Colonic mucosa (tissue), 4 donors: ENCODE data around the gene ASPSCR1. TPM values are rescaled to one million over a fixed set of nuclear protein-coding genes. Genes with fewer than 3 reads are reported as not detected.
A peak's percentile ranks its signal among the peaks of the same experiment; 100 is the strongest.

Source experiments
- DNase-seq: peaks from one replicate; pipeline ENCODE4 v3.0.0-alpha.2; 2020
- H3K27ac ChIP-seq: fragments of 200-600 bp; one replicate; pipeline ENCODE4 v1.8.0; 2021
- H3K27me3 ChIP-seq: fragments of 200-600 bp; one replicate; pipeline ENCODE4 v1.8.0; 2021
- H3K36me3 ChIP-seq: fragments of 200-600 bp; one replicate; pipeline ENCODE4 v1.8.0; 2021
- H3K4me1 ChIP-seq: fragments of 200-600 bp; one replicate; pipeline ENCODE4 v1.8.0; 2021; ENCODE audit warnings: mild to moderate bottlenecking
- H3K4me3 ChIP-seq: fragments of 200-600 bp; one replicate; pipeline ENCODE4 v1.8.0; 2021
- H3K9ac ChIP-seq, 2 donors: one replicate each; pipeline ENCODE4 v1.7.0; 2013; ENCODE audit warnings: control low read depth in 2 of 2, low read depth in 2 of 2, low read length in 2 of 2
- H3K9me3 ChIP-seq: fragments of 200-600 bp; one replicate; pipeline ENCODE4 v1.8.0; 2021
- CTCF ChIP-seq: fragments of 200-600 bp; IDR thresholded peaks from one replicate; pipeline ENCODE4 v1.8.0; 2022; ENCODE audit warnings: antibody characterized with exemption, mild to moderate bottlenecking
- intact Hi-C: fragments of 100-400 bp; cut with DNase I; formaldehyde crosslinking; loops from one replicate; pipeline ENCODE4 v1.14.1; 2022
- total RNA-seq, 2 donors: library from RNA; stranded (reverse); fragmentation: NEBNext Ultra II Directional in 1 of 2; extraction: Animal tissue kit (Norgen Biotek cat#: 25700) in 1 of 2; gene quantifications; one replicate each; pipeline ENCODE4 v1.2.1, GENCODE V29; 2021
- donor health status: healthy.
- donor health status: DM: no; HTN: no; CAD: no.
- donor health status: DM: no; HTN: no; CAD: no.

The ASPSCR1 gene
- total RNA-seq, 2 donors from 2014 or later, result 21.7 to 43.0 TPM

GRCh38 chr17:82033359-82034085 is 56.1 kb downstream of the ASPSCR1 start:
- DNase-seq, result no peak
- peaks cover 19% of the 10 kb centered on the region for H3K4me1 ChIP-seq
- H3K36me3 ChIP-seq, result no peaks in the 10 kb centered on the region
- TF ChIP-seq CTCF, result no peak
- no peak overlapping the region for H3K27ac ChIP-seq
- H3K27me3 ChIP-seq, result no peaks in the 10 kb centered on the region
- no peak overlapping the region for H3K9ac ChIP-seq
- intact Hi-C loops, result loop anchor here (10.0 kb wide), 1 partner anchor 291 kb away; no protein-coding TSS in a partner anchor
- no peaks in the 10 kb centered on the region for H3K9me3 ChIP-seq
- no peak overlapping the region for H3K4me3 ChIP-seq

GRCh38 chr17:82034371-82035011 is 57.1 kb downstream of the ASPSCR1 start:
- Histone ChIP-seq H3K36me3 (no peaks in the 10 kb centered on the region), H3K27me3 (no peaks in the 10 kb centered on the region), H3K4me1 (peaks cover 19% of the 10 kb centered on the region), H3K27ac (no peak overlapping the region), H3K9ac (no peak overlapping the region), H3K4me3 (no peak overlapping the region), H3K9me3 (no peaks in the 10 kb centered on the region)
- intact Hi-C loops, result loop anchor here (10.0 kb wide), 1 partner anchor 290 kb away; no protein-coding TSS in a partner anchor
- TF ChIP-seq CTCF, result no peak
- no peak for DNase-seq

- Histone ChIP-seq H3K9me3 (no peaks in the 10 kb centered on the region), H3K9ac (no peak overlapping the region)
- TF ChIP-seq CTCF, result no peak
Measured at GRCh38 chr17:82035488-82035887, 58.1 kb downstream of the ASPSCR1 start.

GRCh38 chr17:82035956-82036633 is 58.7 kb downstream of the ASPSCR1 start:
- Histone ChIP-seq H3K4me1 (peaks cover 13% of the 10 kb centered on the region), H3K27ac (no peak overlapping the region), H3K9me3 (no peaks in the 10 kb centered on the region), H3K36me3 (no peaks in the 10 kb centered on the region), H3K4me3 (peak overlapping the region; percentile 83), H3K27me3 (no peaks in the 10 kb centered on the region), H3K9ac (peak overlapping the region; percentile 67 to 86)
- intact Hi-C loops, result loop anchor here (10.0 kb wide), 1 partner anchor 289 kb away; no protein-coding TSS in a partner anchor
- DNase-seq, result no peak
- TF ChIP-seq CTCF, result no peak

More at GRCh38 chr17:82035488-82035887, 58.1 kb downstream of the ASPSCR1 start:
- no peak overlapping the region for H3K27ac ChIP-seq
- no peaks in the 10 kb centered on the region for H3K27me3 ChIP-seq
- no peaks in the 10 kb centered on the region for H3K36me3 ChIP-seq
- intact Hi-C loops, result loop anchor here (10.0 kb wide), 1 partner anchor 289 kb away; no protein-coding TSS in a partner anchor
- H3K4me3 ChIP-seq, result no peak overlapping the region
- peaks cover 13% of the 10 kb centered on the region for H3K4me1 ChIP-seq
- no peak for DNase-seq

GRCh38 chr17:82036634-82037091 is 59.2 kb downstream of the ASPSCR1 start:
- peaks cover 13% of the 10 kb centered on the region for H3K4me1 ChIP-seq
- TF ChIP-seq CTCF, result no peak
- H3K27ac ChIP-seq, result peak overlapping the region; percentile 95
- H3K36me3 ChIP-seq, result no peaks in the 10 kb centered on the region
- intact Hi-C loops, result loop anchor here (10.0 kb wide), 1 partner anchor 288 kb away; no protein-coding TSS in a partner anchor
- peak overlapping the region; percentile 67 to 86 for H3K9ac ChIP-seq
- H3K27me3 ChIP-seq, result no peaks in the 10 kb centered on the region
- H3K9me3 ChIP-seq, result no peaks in the 10 kb centered on the region
- H3K4me3 ChIP-seq, result peak overlapping the region; percentile 83
- no peak for DNase-seq
